Cardiac muscle cell (in vitro differentiated cells and primary cell): ENCODE measurements around the gene ABHD16B. TPM values are rescaled to one million over a fixed set of nuclear protein-coding genes. Genes with fewer than 3 reads are reported as not detected.
A peak's percentile ranks its signal among the peaks of the same experiment; 100 is the strongest.

ENCODE experiments used
- DNase-seq, 2 donors: peaks; one replicate each; pipeline versions ENCODE4 v3.0.0 to v3.0.0-alpha.2; 2010 to 2017; ENCODE audit warnings: low read depth in 1 of 2, low spot score in 1 of 2
- H3K27ac ChIP-seq: fragments of 200-600 bp; sonication (generic); 2 replicates; pipeline ENCODE4 v1.5.1; 2016
- H3K27me3 ChIP-seq: fragments of 200-600 bp; sonication (generic); 2 replicates; pipeline ENCODE4 v1.6.0; 2016; ENCODE audit warnings: control low read depth
- H3K36me3 ChIP-seq: fragments of 200-600 bp; sonication (generic); 2 replicates; pipeline ENCODE4 v1.5.1; 2016; ENCODE audit warnings: control low read depth
- H3K4me1 ChIP-seq: fragments of 200-600 bp; sonication (generic); 2 replicates; pipeline ENCODE4 v1.8.1; 2017; ENCODE audit warnings: low read depth, mild to moderate bottlenecking, mixed run types
- H3K4me3 ChIP-seq: fragments of 200-600 bp; sonication (generic); 2 replicates; pipeline ENCODE4 v1.5.1; 2016; ENCODE audit warnings: mild to moderate bottlenecking
- H3K9me3 ChIP-seq: fragments of 200-600 bp; sonication (generic); 2 replicates; pipeline ENCODE4 v1.5.1; 2017; ENCODE audit warnings: low read depth, mild to moderate bottlenecking, control low read depth
- polyA plus RNA-seq: library from polyadenylated mRNA; unstranded; fragments of >200 nt; fragmentation: Nextera tagmentation; extraction: Ambion mirVana; gene quantifications from 2 replicates; pipeline ENCODE4 v1.2.1, GENCODE V29; 2016
- total RNA-seq: library from RNA; depleted of rRNA; stranded (reverse); fragments of >200 nt; gene quantifications from 2 replicates; pipeline ENCODE4 v1.2.3, GENCODE V29; 2016
- TF ChIP-seq, protein P1 (sequence below): IDR thresholded peaks from 2 replicates; pipeline ENCODE4 v1.5.1; 2012; ENCODE audit warnings: low read depth, mild to moderate bottlenecking, low read length

Gene ABHD16B
- total RNA-seq (not detected in 2 replicates), polyA plus RNA-seq (3.4 and 4.6 TPM in 2 replicates)

DNA sequence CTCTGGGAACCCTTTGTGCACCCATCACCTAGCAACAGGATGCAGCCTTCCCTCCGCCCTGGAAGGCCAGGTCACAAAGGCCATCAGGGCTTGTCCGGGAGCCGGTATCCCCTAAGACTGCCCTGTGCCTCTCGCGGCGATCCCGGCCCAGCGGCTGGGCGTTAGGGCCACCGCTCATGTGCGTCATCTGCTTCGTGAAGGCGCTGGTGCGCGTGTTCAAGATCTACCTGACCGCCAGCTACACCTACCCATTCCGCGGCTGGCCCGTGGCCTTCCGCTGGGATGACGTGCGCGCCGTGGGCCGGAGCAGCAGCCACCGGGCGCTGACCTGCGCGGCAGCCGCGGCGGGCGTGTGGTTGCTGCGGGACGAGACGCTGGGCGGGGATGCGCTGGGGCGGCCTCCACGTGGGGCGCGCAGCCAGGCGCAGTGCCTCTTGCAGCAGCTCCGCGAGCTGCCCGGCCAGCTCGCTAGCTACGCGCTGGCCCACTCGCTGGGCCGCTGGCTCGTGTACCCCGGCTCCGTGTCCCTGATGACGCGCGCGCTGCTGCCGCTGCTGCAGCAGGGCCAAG lies at the start of gene ABHD16B:
ABHD16B (plus strand) TSS at position 134 of the 570 bp plus-strand sequence; CDS start at position 177, 43 bp downstream.
- Histone ChIP-seq H3K36me3 (no peaks in the 10 kb centered on the region), H3K4me1 (peaks cover 32% of the 10 kb centered on the region), H3K27me3 (no peaks in the 10 kb centered on the region), H3K27ac (no peak within 1 kb of the TSS), H3K4me3 (no peak within 1 kb of the TSS), H3K9me3 (no peaks in the 10 kb centered on the region)
- DNase-seq = no peak
- TF ChIP-seq, protein P1, sequence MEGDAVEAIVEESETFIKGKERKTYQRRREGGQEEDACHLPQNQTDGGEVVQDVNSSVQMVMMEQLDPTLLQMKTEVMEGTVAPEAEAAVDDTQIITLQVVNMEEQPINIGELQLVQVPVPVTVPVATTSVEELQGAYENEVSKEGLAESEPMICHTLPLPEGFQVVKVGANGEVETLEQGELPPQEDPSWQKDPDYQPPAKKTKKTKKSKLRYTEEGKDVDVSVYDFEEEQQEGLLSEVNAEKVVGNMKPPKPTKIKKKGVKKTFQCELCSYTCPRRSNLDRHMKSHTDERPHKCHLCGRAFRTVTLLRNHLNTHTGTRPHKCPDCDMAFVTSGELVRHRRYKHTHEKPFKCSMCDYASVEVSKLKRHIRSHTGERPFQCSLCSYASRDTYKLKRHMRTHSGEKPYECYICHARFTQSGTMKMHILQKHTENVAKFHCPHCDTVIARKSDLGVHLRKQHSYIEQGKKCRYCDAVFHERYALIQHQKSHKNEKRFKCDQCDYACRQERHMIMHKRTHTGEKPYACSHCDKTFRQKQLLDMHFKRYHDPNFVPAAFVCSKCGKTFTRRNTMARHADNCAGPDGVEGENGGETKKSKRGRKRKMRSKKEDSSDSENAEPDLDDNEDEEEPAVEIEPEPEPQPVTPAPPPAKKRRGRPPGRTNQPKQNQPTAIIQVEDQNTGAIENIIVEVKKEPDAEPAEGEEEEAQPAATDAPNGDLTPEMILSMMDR = no peak

- no peak overlapping the region for H3K4me3 ChIP-seq
- no peak overlapping the region for H3K27ac ChIP-seq
- no peaks in the 10 kb centered on the region for H3K36me3 ChIP-seq
- H3K9me3 ChIP-seq = no peaks in the 10 kb centered on the region
- TF ChIP-seq, protein P1 = no peak
- no peak for DNase-seq
- H3K4me1 ChIP-seq = peaks cover 6% of the 10 kb centered on the region
- H3K27me3 ChIP-seq = no peaks in the 10 kb centered on the region
These were observed 46.2 kb upstream of the ABHD16B start for GRCh38 chr20:63814891-63815614.

DNA sequence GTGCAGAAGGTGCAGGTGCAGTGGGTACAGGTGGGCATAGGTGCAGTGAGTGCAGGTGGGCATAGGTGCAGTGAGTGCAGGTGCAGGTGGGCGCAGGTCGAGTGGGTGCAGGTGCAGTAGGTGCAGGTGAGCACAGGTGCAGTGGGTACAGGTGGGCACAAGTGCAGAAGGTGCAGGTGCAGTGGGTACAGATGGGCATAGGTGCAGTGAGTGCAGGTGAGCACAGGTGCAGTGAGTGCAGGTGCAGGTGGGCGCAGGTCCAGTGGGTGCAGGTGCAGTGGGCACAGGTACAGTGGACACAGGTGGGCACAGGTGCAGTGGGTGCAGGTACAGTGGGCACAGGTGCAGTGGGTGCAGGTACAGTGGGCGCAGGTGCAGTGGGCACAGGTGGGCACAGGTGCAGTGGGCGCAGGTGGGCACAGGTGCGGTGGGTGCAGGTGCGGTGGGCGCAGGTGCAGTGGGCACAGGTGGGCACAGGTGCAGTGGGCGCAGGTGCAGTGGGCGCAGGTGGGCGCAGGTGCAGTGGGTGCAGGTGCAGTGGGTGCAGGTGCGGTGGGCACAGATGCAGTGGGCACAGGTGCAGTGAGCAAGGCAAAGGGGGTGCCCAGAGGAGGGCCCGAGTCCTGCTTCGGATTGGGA lies 45.6 kb upstream of the ABHD16B start:
- Histone ChIP-seq H3K27me3 (no peaks in the 10 kb centered on the region), H3K36me3 (no peaks in the 10 kb centered on the region), H3K27ac (peak overlapping the region; percentile 59), H3K4me3 (no peak overlapping the region), H3K4me1 (peaks cover 6% of the 10 kb centered on the region), H3K9me3 (no peaks in the 10 kb centered on the region)
- TF ChIP-seq, protein P1 = no peak
- no peak for DNase-seq

DNA sequence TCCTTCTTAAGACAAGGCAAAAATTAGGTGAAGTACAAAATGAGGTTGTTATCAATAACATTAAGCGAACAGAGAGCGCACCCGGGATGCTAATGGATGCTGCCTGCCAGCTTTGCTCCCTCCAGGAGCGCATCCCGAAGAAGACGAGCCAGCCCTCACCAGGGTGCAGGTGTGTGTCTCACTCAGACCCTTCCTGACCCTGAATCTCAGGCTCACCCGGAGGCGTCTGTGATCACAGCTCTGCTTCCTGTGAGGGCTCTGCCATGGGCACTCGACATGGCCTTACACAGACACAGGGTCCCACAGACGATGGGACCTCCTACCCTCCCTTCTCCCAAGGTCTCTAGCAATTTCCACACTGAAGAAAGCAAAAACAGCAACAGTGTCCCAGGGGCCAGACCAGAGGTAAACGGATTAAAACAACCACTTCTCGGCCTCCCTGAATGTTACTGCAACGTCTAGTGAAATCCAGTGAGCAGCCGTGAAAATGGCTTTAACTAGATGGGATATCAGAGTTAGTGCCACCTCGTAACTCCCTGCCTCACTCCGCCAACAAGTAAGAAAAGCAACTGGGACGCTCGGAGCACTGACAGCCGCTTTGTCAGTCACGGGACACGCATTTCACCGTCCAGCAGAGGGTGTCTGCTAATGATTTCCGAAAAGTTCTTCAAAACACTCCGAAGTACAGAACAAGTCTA lies 41.9 kb upstream of the ABHD16B start:
- TF ChIP-seq, protein P1 = peak; percentile 36
- Histone ChIP-seq H3K9me3 (no peaks in the 10 kb centered on the region), H3K4me1 (no peaks in the 10 kb centered on the region), H3K4me3 (no peak overlapping the region), H3K36me3 (no peaks in the 10 kb centered on the region), H3K27ac (peak overlapping the region; percentile 57), H3K27me3 (no peaks in the 10 kb centered on the region)
- DNase-seq = peak in 1 of 2 donors; percentile 42

DNA sequence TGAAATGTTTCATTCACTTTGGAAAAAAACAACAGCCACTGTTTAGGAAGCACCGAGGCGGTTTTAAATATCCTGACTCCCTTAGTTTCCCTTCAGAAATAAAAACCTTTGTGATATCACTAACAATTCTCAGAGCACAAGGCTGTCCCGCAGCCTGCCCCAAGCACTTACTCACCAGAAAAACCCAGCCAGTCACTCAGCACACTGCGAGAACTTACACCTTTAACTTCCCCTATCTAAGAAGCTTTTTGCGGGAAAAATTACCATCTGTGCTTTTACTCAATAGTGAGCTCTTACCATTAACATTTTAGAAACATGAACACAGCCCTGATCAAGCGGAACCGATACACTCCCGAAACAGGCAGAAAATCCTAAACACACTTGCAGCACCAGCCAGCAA lies 39.5 kb upstream of the ABHD16B start:
- DNase-seq = no peak
- Histone ChIP-seq H3K27ac (no peak overlapping the region), H3K4me3 (no peak overlapping the region), H3K9me3 (no peaks in the 10 kb centered on the region), H3K27me3 (no peaks in the 10 kb centered on the region), H3K36me3 (no peaks in the 10 kb centered on the region), H3K4me1 (peaks cover 7% of the 10 kb centered on the region)
- TF ChIP-seq, protein P1 = no peak
